Measurements from ENCODE around the gene RAB1B.

The RAB1B gene

GRCh38 chr11:66230978-66231377 lies 37.5 kb upstream of the RAB1B start:
- H3K9me3 ChIP-seq, result no peaks in the 10 kb centered on the region
- no peak overlapping the region for H3K4me3 ChIP-seq
- H3K4me1 ChIP-seq, result no peaks in the 10 kb centered on the region
- no peak for DNase-seq (ENCODE audit: low spot score in 2 of 2)
- in situ Hi-C loops (cut with MboI; ENCODE audit: low sequenced_read_pairs), result no loop called here
- H3K27me3 ChIP-seq (ENCODE audit: low read depth), result no peaks in the 10 kb centered on the region
- peaks cover 4% of the 10 kb centered on the region for H3K36me3 ChIP-seq (replicated peaks)

DNA sequence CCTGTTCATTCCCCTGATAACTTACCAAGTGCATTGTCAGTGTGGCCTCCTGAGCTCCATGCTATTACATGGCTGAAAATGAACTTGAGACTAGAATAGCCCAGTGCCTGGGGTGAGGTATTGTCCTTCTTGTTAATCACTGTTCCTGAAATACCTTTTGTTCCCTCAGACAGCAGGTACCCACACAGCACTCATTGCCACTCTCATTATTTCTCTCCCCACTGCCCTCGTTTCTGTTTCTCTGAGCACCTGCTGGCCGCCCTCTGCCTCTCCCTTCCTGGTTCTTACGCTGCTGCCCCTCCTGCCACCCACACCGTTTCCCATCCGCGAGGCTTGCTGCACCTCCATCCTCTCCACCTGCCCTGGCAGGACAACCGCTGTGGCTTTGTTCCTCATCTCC lies 36.9 kb upstream of the RAB1B start:
- no peak for DNase-seq (ENCODE audit: low spot score in 2 of 2)
- no peaks in the 10 kb centered on the region for H3K27me3 ChIP-seq (ENCODE audit: low read depth)
- no peaks in the 10 kb centered on the region for H3K9me3 ChIP-seq
- H3K36me3 ChIP-seq (replicated peaks), result peaks cover 4% of the 10 kb centered on the region
- H3K4me1 ChIP-seq, result no peaks in the 10 kb centered on the region
- in situ Hi-C loops (cut with MboI; ENCODE audit: low sequenced_read_pairs), result no loop called here
- H3K4me3 ChIP-seq, result no peak overlapping the region

DNA sequence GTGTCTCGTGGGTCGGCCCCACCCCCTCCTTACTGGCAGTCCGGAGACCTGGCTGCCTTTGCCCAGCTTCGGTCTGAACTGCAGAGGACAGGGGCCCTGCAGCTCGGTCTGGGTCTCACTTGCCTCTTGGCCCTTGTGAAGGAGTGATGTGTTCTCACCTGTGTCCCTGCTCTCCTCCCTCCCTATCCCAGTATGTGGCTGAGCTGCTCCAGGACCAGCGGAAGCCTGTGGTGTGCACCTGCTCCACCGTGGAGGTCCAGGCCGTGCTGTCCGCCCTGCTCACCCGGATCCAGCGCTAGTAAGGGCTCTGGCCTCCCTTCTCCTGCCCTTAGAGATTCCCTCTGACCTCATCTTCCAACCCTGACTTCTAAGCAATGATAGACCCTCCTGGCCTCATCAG lies 35.7 kb upstream of the RAB1B start:
- in situ Hi-C loops (cut with MboI; ENCODE audit: low sequenced_read_pairs), result no loop called here
- H3K27me3 ChIP-seq (ENCODE audit: low read depth), result no peaks in the 10 kb centered on the region
- H3K4me3 ChIP-seq, result no peak overlapping the region
- H3K9me3 ChIP-seq, result no peaks in the 10 kb centered on the region
- DNase-seq (ENCODE audit: low spot score in 2 of 2), result no peak
- H3K4me1 ChIP-seq, result no peaks in the 10 kb centered on the region
- H3K36me3 ChIP-seq (replicated peaks), result no peaks in the 10 kb centered on the region; the same call in none of the 2 replicates

GRCh38 chr11:66233301-66233700 lies 35.1 kb upstream of the RAB1B start:
- no peak overlapping the region for H3K4me3 ChIP-seq
- no peak for DNase-seq (ENCODE audit: low spot score in 2 of 2)
- in situ Hi-C loops (cut with MboI; ENCODE audit: low sequenced_read_pairs), result no loop called here
- no peaks in the 10 kb centered on the region for H3K4me1 ChIP-seq
- no peaks in the 10 kb centered on the region; the same call in none of the 2 replicates for H3K36me3 ChIP-seq (replicated peaks)
- H3K9me3 ChIP-seq, result no peaks in the 10 kb centered on the region
- H3K27me3 ChIP-seq (ENCODE audit: low read depth), result no peaks in the 10 kb centered on the region

- H3K27me3 ChIP-seq (ENCODE audit: low read depth), result no peaks in the 10 kb centered on the region
- H3K36me3 ChIP-seq (replicated peaks), result no peaks in the 10 kb centered on the region; the same call in 1 of the 2 replicates
- H3K4me3 ChIP-seq, result no peak overlapping the region
- no peaks in the 10 kb centered on the region for H3K9me3 ChIP-seq
- in situ Hi-C loops (cut with MboI; ENCODE audit: low sequenced_read_pairs), result no loop called here
- H3K4me1 ChIP-seq, result no peaks in the 10 kb centered on the region
- DNase-seq (ENCODE audit: low spot score in 2 of 2), result no peak
Observed at GRCh38 chr11:66235141-66235540, 33.3 kb upstream of the RAB1B start.

- in situ Hi-C loops (cut with MboI; ENCODE audit: low sequenced_read_pairs), result no loop called here
- no peaks in the 10 kb centered on the region for H3K9me3 ChIP-seq
- DNase-seq (ENCODE audit: low spot score in 2 of 2), result no peak
- H3K4me1 ChIP-seq, result no peaks in the 10 kb centered on the region
- H3K4me3 ChIP-seq, result no peak overlapping the region
- no peaks in the 10 kb centered on the region; the same call in 1 of the 2 replicates for H3K36me3 ChIP-seq (replicated peaks)
- H3K27me3 ChIP-seq (ENCODE audit: low read depth), result no peaks in the 10 kb centered on the region
Observed at GRCh38 chr11:66237867-66238266, 30.6 kb upstream of the RAB1B start.

DNA sequence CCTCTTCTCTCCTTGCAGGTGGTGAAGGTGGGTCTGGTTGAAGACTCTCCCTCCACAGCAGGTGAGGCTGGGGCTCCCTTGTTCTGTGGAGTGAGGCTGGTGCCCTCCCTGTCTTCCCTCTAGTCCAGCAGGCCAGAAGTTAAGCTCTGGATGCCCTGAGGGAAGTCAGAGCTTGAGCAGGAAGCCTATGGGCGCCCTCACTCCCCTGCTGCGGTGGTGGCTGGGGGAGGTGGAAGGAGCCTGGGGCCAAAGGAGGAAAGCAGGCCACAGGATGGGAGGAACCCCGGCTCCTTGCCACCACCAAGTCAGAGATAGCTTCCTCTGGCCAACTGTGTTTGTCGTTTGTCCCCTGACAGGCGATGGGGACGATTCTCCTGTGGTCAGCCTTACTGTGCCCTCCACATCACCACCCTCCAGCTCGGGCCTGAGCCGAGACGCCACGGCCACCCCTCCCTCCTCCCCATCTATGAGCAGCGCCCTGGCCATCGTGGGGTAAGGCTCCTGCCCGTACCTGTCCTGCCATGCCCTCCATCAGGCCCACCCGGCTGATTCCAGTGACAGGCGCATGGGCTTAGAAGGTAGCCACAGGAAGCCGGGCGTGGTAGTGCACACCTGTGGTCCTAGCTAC lies 29.5 kb upstream of the RAB1B start:
- no peak for DNase-seq (ENCODE audit: low spot score in 2 of 2)
- no peaks in the 10 kb centered on the region for H3K9me3 ChIP-seq
- H3K27me3 ChIP-seq (ENCODE audit: low read depth), result no peaks in the 10 kb centered on the region
- H3K4me3 ChIP-seq, result no peak overlapping the region
- no peaks in the 10 kb centered on the region; the same call in 1 of the 2 replicates for H3K36me3 ChIP-seq (replicated peaks)
- H3K4me1 ChIP-seq, result no peaks in the 10 kb centered on the region
- in situ Hi-C loops (cut with MboI; ENCODE audit: low sequenced_read_pairs), result no loop called here

DNA sequence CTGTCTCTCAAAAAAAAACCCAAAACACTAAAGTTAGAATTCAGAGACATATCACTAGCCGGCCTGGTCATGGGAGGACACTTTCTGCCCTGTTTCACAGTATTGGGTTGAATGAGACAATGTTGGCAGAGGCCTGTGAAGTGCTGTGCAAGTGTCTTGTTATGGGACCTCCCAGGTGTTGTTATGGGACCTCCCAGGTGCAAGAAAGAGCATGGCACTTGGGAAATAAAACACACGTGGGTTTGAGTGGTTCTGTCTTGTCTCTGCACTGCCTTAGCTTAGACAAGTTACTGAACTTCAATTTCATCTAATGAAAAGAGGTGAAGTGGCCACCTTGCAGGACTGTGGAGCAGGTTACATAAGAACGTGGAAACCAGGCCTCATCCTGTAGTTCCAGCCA lies 28.9 kb upstream of the RAB1B start:
- in situ Hi-C loops (cut with MboI; ENCODE audit: low sequenced_read_pairs), result no loop called here
- no peak overlapping the region for H3K4me3 ChIP-seq
- H3K27me3 ChIP-seq (ENCODE audit: low read depth), result no peaks in the 10 kb centered on the region
- H3K9me3 ChIP-seq, result no peaks in the 10 kb centered on the region
- H3K36me3 ChIP-seq (replicated peaks), result no peaks in the 10 kb centered on the region; the same call in 1 of the 2 replicates
- H3K4me1 ChIP-seq, result no peaks in the 10 kb centered on the region
- no peak for DNase-seq (ENCODE audit: low spot score in 2 of 2)

DNA sequence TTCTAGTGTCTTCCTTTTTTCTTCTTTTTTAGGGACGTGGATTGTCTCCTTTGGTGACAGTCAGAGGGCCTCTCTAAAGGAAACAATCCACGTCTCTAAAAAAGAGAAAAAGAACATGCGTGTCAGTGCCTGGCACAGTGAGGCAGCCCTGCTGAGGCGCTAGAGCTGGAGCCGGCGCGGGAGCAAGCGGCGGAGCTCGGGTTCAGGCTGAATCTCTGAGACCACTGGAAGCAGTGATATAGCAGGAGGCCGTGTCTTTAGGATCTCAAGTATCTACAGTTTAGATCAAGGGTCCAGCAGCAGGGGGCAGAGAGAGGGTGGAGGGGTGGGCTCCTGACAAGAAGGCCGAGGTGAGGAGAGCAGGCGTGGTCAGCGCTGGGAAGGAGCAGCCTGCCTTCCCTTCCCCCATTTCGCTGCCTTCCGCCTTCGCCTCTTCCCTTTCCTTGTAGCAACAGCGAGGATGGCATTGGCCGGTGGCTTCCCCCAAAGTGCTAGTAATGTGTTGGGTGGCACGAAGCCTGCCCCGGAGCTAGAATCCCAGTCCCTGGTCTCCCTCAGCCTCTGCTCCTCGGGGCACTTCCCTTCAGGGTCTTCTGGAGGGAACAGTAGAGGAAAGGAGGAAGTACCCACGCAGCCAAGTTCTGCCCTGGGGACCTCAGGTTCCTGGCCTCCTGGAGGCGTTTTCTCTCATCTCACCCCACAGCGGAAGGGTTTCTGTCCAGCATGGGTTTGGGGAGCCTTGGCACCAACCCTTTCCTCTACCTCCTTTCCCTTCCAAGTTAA lies 28.2 kb upstream of the RAB1B start:
- no peak overlapping the region for H3K4me3 ChIP-seq
- in situ Hi-C loops (cut with MboI; ENCODE audit: low sequenced_read_pairs), result no loop called here
- no peak for DNase-seq (ENCODE audit: low spot score in 2 of 2)
- no peaks in the 10 kb centered on the region for H3K4me1 ChIP-seq
- no peaks in the 10 kb centered on the region; the same call in 1 of the 2 replicates for H3K36me3 ChIP-seq (replicated peaks)
- H3K9me3 ChIP-seq, result no peaks in the 10 kb centered on the region
- H3K27me3 ChIP-seq (ENCODE audit: low read depth), result no peaks in the 10 kb centered on the region

GRCh38 chr11:66240781-66241136 lies 27.7 kb upstream of the RAB1B start:
- no peaks in the 10 kb centered on the region for H3K4me1 ChIP-seq
- H3K9me3 ChIP-seq, result no peaks in the 10 kb centered on the region
- H3K36me3 ChIP-seq (replicated peaks), result no peaks in the 10 kb centered on the region; the same call in 1 of the 2 replicates
- H3K27me3 ChIP-seq (ENCODE audit: low read depth), result no peaks in the 10 kb centered on the region
- H3K4me3 ChIP-seq, result no peak overlapping the region
- in situ Hi-C loops (cut with MboI; ENCODE audit: low sequenced_read_pairs), result no loop called here
- no peak for DNase-seq (ENCODE audit: low spot score in 2 of 2)

- Histone ChIP-seq H3K36me3 (replicated peaks) (no peaks in the 10 kb centered on the region; the same call in 1 of the 2 replicates), H3K9me3 (no peaks in the 10 kb centered on the region), H3K4me1 (no peaks in the 10 kb centered on the region), H3K4me3 (no peak overlapping the region), H3K27me3 (ENCODE audit: low read depth) (no peaks in the 10 kb centered on the region)
- no peak for DNase-seq (ENCODE audit: low spot score in 2 of 2)
- in situ Hi-C loops (cut with MboI; ENCODE audit: low sequenced_read_pairs), result no loop called here
Observed at GRCh38 chr11:66242095-66242765, 26.2 kb upstream of the RAB1B start.

GRCh38 chr11:66243782-66244535 lies 24.5 kb upstream of the RAB1B start:
- no peaks in the 10 kb centered on the region; the same call in 1 of the 2 replicates for H3K36me3 ChIP-seq (replicated peaks)
- in situ Hi-C loops (cut with MboI; ENCODE audit: low sequenced_read_pairs), result no loop called here
- H3K4me3 ChIP-seq, result no peak overlapping the region
- H3K27me3 ChIP-seq (ENCODE audit: low read depth), result no peaks in the 10 kb centered on the region
- H3K9me3 ChIP-seq, result no peaks in the 10 kb centered on the region
- DNase-seq (ENCODE audit: low spot score in 2 of 2), result no peak
- no peaks in the 10 kb centered on the region for H3K4me1 ChIP-seq

DNA sequence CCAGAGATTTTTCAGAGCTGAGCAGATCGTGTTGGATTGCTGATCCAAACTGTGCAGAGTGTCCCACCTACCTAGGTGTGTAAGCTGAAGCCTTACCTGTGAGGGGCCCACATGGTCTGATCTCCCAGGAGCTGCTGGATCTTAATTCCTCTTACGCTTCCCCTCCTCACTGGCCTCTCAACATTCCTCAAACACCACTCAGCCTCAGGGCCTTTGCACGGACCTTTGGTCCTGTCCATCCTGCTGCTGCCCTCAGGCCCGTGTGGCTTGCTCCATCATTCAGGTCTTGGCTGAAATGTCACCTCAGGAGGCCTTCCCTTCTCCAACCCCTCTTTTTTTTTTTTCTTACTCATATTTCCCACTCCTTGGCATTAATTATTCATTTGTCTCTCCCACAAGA lies 21.1 kb upstream of the RAB1B start:
- Histone ChIP-seq H3K4me1 (no peaks in the 10 kb centered on the region), H3K9me3 (no peaks in the 10 kb centered on the region), H3K36me3 (replicated peaks) (no peaks in the 10 kb centered on the region), H3K27me3 (ENCODE audit: low read depth) (no peaks in the 10 kb centered on the region), H3K4me3 (no peak overlapping the region)
- in situ Hi-C loops (cut with MboI; ENCODE audit: low sequenced_read_pairs), result no loop called here
- no peak for DNase-seq (ENCODE audit: low spot score in 2 of 2)
